GM19239 (cell line): ENCODE data around the gene BTBD19.
"Not testable (repeated sequence)": the region's sequence is repeated elsewhere in the genome, so short reads cannot be mapped to it uniquely, and the experiment has no call there.

ENCODE experiments used
- DNase-seq: peaks from one replicate; pipeline ENCODE4 v3.0.0; 2011; ENCODE audit warnings: low spot score; ENCODE audit not compliant: insufficient read length
- FAIRE-seq: peaks from 2 replicates; lab custom pipeline; 2011; peaks lifted over from hg19 to GRCh38; lab: Jason Lieb, UNC

BTBD19 gene

GRCh38 chr1:44808063-44808937, at the start of gene BTBD19:
BTBD19 (plus strand) TSS chr1:44808523; CDS start chr1:44808821, 298 bp downstream.
- DNase-seq (no peak), FAIRE-seq (no peak)

GRCh38 chr1:44759077-44759476, 49.2 kb upstream of the BTBD19 start:
- DNase-seq (no peak), FAIRE-seq (no peak)

GRCh38 chr1:44760876-44761275, 47.4 kb upstream of the BTBD19 start:
- DNase-seq (no peak), FAIRE-seq (no peak)

- not testable (repeated sequence) for DNase-seq, FAIRE-seq
These were observed 41.9 kb upstream of the BTBD19 start for GRCh38 chr1:44766421-44766820.

- peak; percentile 77 for DNase-seq
- peak; percentile 89 for FAIRE-seq
These were observed 33.0 kb upstream of the BTBD19 start, which contains the start of gene RPS8 for GRCh38 chr1:44775078-44775929. RPS8 (plus strand) TSS chr1:44775540; CDS start chr1:44775597, 57 bp downstream.

- DNase-seq (peak; percentile 16), FAIRE-seq (peak; percentile 14)
These were observed 32.2 kb upstream of the BTBD19 start for GRCh38 chr1:44775930-44776729.

- DNase-seq (no peak), FAIRE-seq (no peak)
These were observed 31.6 kb upstream of the BTBD19 start for GRCh38 chr1:44776730-44777068.

- no peak for DNase-seq
These were observed 30.8 kb upstream of the BTBD19 start for GRCh38 chr1:44777547-44777946.

GRCh38 chr1:44777969-44778635, 30.2 kb upstream of the BTBD19 start:
- FAIRE-seq (no peak), DNase-seq (no peak)

More at GRCh38 chr1:44777547-44777946, 30.8 kb upstream of the BTBD19 start:
- no peak for FAIRE-seq

- FAIRE-seq (no peak), DNase-seq (no peak)
These were observed 29.4 kb upstream of the BTBD19 start for GRCh38 chr1:44778705-44779576.

GRCh38 chr1:44780583-44781121, 27.7 kb upstream of the BTBD19 start:
- DNase-seq (no peak), FAIRE-seq (no peak)

GRCh38 chr1:44783697-44784093, 24.6 kb upstream of the BTBD19 start:
- FAIRE-seq (no peak), DNase-seq (no peak)

GRCh38 chr1:44784094-44785028, 24.0 kb upstream of the BTBD19 start:
- no peak for DNase-seq
- no peak for FAIRE-seq

- no peak for FAIRE-seq
- no peak for DNase-seq
These were observed 23.3 kb upstream of the BTBD19 start for GRCh38 chr1:44785029-44785380.

GRCh38 chr1:44785501-44786137, 22.7 kb upstream of the BTBD19 start:
- FAIRE-seq (no peak), DNase-seq (no peak)

- no peak for DNase-seq
- FAIRE-seq: peak; percentile 56
These were observed 22.0 kb upstream of the BTBD19 start for GRCh38 chr1:44786138-44786840.
